Coronary artery (tissue), 2 donors: ENCODE data around the gene MSI2.

Experiments
- DNase-seq: peaks from one replicate; pipeline ENCODE4 v3.0.0-alpha.2; 2017; ENCODE audit warnings: low spot score
- H3K27ac ChIP-seq, 2 donors: fragments of 200-600 bp; sonication (generic); one replicate each; pipeline ENCODE4 v1.5.1; 2016 to 2019
- H3K4me3 ChIP-seq: fragments of 200-600 bp; sonication (generic); 2 replicates; pipeline ENCODE4 v1.5.1; 2016; ENCODE audit warnings: mild to moderate bottlenecking, moderate library complexity
- CTCF ChIP-seq: fragments of 200-600 bp; sonication (generic); IDR thresholded peaks from one replicate; pipeline ENCODE4 v1.5.1; 2019; ENCODE audit warnings: antibody characterized with exemption

Gene MSI2

GRCh38 chr17:57609878-57610270 is 353.6 kb downstream of the MSI2 start:
- Histone ChIP-seq H3K27ac (no peak overlapping the region), H3K4me3 (no peak overlapping the region)
- no peak for TF ChIP-seq CTCF
- no peak for DNase-seq

GRCh38 chr17:57612202-57613071 is 356.1 kb downstream of the MSI2 start:
- H3K4me3 ChIP-seq = no peak overlapping the region
- no peak for DNase-seq
- no peak overlapping the region for H3K27ac ChIP-seq
- no peak for TF ChIP-seq CTCF

- no peak for DNase-seq
- no peak for TF ChIP-seq CTCF
- Histone ChIP-seq H3K27ac (no peak overlapping the region), H3K4me3 (no peak overlapping the region)
Measured at GRCh38 chr17:57614742-57615141, 358.4 kb downstream of the MSI2 start.

- H3K4me3 ChIP-seq = no peak overlapping the region
- TF ChIP-seq CTCF = no peak
- DNase-seq = no peak
- no peak overlapping the region for H3K27ac ChIP-seq
Measured at GRCh38 chr17:57615836-57616757, 359.8 kb downstream of the MSI2 start.

GRCh38 chr17:57617218-57617617 is 360.9 kb downstream of the MSI2 start:
- no peak overlapping the region for H3K4me3 ChIP-seq
- no peak for TF ChIP-seq CTCF
- no peak for DNase-seq
- H3K27ac ChIP-seq = no peak overlapping the region

- no peak for DNase-seq
- no peak overlapping the region for H3K4me3 ChIP-seq
- no peak for TF ChIP-seq CTCF
- H3K27ac ChIP-seq = no peak overlapping the region
Measured at GRCh38 chr17:57619061-57619937, 363.0 kb downstream of the MSI2 start.
